ENCODE data around the gene MMP28. TPM values are rescaled to one million over a fixed set of nuclear protein-coding genes. Genes with fewer than 3 reads are reported as not detected.

The MMP28 gene
- polyA plus RNA-seq, 3 donors, result 3.3 to 32.2 (median 18.7) TPM

- 87 to 89% (median 89%) methylated on average over 7 of the region's 7 CpGs for WGBS, 3 donors
- H3K27ac ChIP-seq (ENCODE audit: low read depth, low read length), result no peak overlapping the region
Observed at GRCh38 chr17:35734396-35734795, 61.0 kb downstream of the MMP28 start.

DNA sequence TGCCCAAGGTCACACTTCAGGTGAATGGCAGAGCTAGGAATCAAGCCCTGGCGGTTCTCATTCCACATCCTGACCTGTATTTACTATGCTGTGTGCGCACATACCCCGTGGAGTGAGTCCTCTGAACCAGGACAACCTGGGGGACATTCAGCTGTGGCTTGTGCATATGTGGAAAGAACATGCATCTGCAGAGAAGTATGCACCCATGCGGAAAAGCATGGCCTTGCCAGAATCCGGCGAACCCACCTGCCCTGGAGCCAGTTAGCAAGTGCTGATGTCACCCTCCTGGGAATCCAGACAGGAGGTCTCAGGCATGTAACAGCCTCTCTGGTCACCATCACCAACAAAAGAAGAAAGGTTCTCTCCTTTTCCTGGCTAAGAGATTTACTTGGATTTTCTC, 62.1 kb downstream of the MMP28 start:
- WGBS, 3 donors, result 87 to 94% (median 89%) methylated on average over 6 of the region's 6 CpGs
- H3K27ac ChIP-seq (ENCODE audit: low read depth, low read length), result no peak overlapping the region

- WGBS, 3 donors, result 70 to 87% (median 70%) methylated on average over 1 of the region's 1 CpG
Observed at GRCh38 chr17:35732806-35733136, 62.7 kb downstream of the MMP28 start.

GRCh38 chr17:35731917-35732805, 63.3 kb downstream of the MMP28 start:
- no peak overlapping the region for H3K27ac ChIP-seq (ENCODE audit: low read depth, low read length)
- 22 to 27% (median 25%) methylated on average over 31 to 46 of the region's 47 CpGs for WGBS, 3 donors

More at GRCh38 chr17:35732806-35733136, 62.7 kb downstream of the MMP28 start:
- no peak overlapping the region for H3K27ac ChIP-seq (ENCODE audit: low read depth, low read length)

GRCh38 chr17:35731239-35731916, 64.1 kb downstream of the MMP28 start, which contains the start of gene RASL10B:
Gene RASL10B, plus strand, starts transcription at chr17:35731639. Its CDS starts 3,546 bp downstream, at chr17:35735185.
- 5% methylated on average over 29 to 44 of the region's 44 CpGs for WGBS, 3 donors
- no peak within 1 kb of the TSS for H3K27ac ChIP-seq (ENCODE audit: low read depth, low read length)

GRCh38 chr17:35730400-35731005, 64.9 kb downstream of the MMP28 start:
- no peak overlapping the region for H3K27ac ChIP-seq (ENCODE audit: low read depth, low read length)
- WGBS, 3 donors, result 84 to 88% (median 87%) methylated on average over 10 of the region's 10 CpGs

- no peak overlapping the region for H3K27ac ChIP-seq (ENCODE audit: low read depth, low read length)
- 84 to 86% (median 85%) methylated on average over 4 of the region's 4 CpGs for WGBS, 3 donors
Observed at GRCh38 chr17:35729405-35729833, 66.0 kb downstream of the MMP28 start.

DNA sequence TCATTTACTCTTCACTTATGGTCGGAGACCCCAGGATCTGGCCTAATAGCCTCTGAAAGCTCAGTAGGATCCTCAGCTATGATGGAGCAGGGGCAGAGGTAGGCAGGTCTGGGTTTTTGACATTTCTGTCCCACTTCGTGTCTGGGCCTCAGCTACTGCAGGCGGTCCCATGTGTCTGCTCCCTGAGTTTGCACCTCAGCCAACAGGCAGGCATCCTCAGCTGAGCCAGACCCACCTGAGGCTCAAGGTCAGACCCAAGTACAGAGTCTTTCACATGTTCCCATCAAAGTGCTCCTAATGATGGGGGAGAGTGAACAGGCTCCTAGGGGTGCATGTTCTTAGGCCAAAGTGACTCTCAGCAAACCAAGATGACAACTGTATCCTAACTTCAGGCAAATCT, 66.9 kb downstream of the MMP28 start:
- H3K27ac ChIP-seq (ENCODE audit: low read depth, low read length), result no peak overlapping the region
- WGBS, 3 donors, result 94 to 97% (median 95%) methylated on average over 3 of the region's 3 CpGs

- H3K27ac ChIP-seq (ENCODE audit: low read depth, low read length), result no peak overlapping the region
- WGBS, 3 donors, result 83 to 89% (median 87%) methylated on average over 5 of the region's 5 CpGs
Observed at GRCh38 chr17:35727635-35728034, 67.8 kb downstream of the MMP28 start.

DNA sequence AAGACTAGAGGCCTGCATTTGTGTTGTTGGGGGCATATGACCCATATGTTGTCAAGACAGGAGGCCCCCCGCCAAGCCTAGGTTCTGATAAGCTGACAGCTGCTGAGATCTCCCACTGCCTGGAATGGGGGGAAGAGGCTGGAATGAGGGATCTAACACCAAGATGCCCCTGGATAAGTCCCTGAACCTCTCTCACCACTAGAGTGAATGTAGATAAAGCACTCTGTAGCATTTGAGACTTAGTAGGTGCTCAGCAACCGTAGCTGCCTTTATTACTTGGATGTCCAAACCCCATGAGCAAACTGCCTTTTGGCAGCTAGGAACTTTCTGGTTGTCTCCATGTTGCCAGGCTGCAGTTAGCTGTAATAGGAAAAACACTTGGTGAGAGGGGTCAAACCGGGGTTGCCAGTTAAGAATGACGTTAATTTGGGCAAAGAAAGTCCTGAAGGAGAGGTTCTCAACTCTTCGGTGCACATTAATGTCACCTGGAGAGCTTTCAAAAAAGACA, 68.4 kb downstream of the MMP28 start:
- H3K27ac ChIP-seq (ENCODE audit: low read depth, low read length), result no peak overlapping the region
- 50 to 84% (median 77%) methylated on average over 5 of the region's 5 CpGs for WGBS, 3 donors

DNA sequence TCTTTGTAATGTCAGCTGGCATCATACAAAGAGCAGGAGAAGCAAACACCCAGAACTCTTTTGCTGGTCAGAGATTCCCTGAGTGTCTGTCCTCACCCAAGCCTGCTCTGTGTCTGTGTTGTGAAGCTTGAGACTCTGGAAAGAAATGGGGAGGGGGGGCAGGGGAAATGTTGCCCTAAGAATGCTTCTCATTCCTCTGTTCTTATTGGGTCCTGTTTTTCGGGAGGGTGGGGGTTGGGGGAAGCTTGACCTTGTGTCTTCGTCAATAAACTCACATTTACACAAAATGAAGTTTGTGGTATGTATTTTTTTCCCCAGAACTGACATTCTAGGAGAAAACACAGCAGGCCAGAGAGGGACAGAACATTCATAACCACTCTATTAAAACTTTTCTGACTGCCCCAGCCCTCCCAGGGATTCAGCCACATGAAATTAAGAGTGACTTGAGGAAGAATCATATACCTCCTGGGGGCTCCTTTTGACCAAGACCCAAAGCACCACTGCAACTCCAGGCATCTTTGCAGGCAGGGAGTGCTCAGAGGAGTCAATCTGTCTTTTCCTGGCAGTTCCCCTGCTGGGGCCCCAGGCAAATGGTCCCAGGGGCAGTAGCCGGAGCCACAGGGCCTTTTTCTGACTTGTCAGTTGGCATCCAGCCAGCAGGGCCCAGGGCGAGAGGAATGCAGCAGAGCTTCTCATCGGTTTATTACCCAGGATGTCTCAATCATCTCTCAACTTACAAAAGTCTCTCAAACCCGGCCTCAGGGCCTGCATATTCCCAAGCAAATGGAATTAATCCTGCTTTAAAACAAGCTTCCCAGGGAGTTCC, 69.1 kb downstream of the MMP28 start:
- H3K27ac ChIP-seq (ENCODE audit: low read depth, low read length), result no peak overlapping the region
- 43 to 50% (median 48%) methylated on average over 6 of the region's 6 CpGs for WGBS, 3 donors

DNA sequence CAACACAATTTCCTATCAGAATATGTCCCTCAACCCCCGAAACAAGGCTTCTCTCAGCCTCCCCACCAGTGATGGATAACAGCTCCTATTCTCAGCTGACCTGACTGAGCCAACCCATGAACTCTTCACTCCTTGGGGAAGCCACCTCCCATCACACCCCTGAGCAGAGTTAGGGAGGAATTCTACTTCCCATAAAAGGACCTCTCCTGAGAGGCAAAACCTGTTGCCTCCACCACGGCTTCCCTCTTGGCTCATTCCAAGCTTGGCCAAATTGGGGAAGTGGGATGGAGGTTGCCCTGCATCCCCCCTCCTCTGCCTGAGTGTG, 69.7 kb downstream of the MMP28 start:
- H3K27ac ChIP-seq (ENCODE audit: low read depth, low read length), result no peak overlapping the region
- WGBS, 3 donors, result 68 to 85% (median 75%) methylated on average over 2 of the region's 2 CpGs

DNA sequence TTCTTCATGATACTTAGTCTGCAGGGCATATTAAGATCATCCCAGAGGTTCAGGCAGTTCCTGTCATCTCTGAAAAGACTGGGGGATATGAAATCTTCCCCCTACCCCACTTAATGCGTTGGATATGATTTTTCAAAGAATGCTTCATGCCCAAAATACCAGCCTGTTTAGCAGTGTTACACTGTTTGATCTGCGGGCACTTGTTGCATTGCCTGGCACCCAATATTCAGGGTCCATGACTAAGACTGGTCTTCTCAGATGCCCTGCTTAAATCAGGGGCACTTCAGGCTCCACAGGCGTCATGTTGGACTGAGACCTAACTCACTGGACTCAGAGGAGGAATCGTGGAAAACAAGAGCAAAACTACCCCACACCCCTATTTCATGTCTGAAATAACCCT, 70.4 kb downstream of the MMP28 start:
- 93 to 96% (median 93%) methylated on average over 4 of the region's 4 CpGs for WGBS, 3 donors
- no peak overlapping the region for H3K27ac ChIP-seq (ENCODE audit: low read depth, low read length)

- H3K27ac ChIP-seq (ENCODE audit: low read depth, low read length), result no peak overlapping the region
- WGBS, 3 donors, result 97 to 100% (median 97%) methylated on average over 2 of the region's 2 CpGs
Observed at GRCh38 chr17:35723735-35724134, 71.7 kb downstream of the MMP28 start.

DNA sequence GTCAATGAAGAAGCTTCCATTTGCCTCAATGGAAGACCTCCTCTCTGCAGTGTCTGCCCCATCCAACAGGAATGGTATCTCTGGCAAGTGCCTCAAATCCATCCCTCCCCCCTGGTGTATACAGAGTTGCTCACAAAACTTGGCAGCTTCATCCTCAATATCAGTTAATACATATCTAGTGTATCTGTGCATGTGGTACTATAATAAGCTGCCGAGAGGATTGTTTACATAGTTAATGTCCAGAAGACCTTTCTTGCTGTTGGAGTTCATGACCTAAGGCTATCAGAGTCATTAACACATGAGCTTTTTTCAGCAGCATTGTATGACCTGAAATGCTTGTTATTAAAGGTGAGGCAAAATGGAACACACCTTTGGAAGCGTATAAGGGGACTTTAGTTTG, 78.0 kb downstream of the MMP28 start:
- H3K27ac ChIP-seq (ENCODE audit: low read depth, low read length), result no peak overlapping the region

DNA sequence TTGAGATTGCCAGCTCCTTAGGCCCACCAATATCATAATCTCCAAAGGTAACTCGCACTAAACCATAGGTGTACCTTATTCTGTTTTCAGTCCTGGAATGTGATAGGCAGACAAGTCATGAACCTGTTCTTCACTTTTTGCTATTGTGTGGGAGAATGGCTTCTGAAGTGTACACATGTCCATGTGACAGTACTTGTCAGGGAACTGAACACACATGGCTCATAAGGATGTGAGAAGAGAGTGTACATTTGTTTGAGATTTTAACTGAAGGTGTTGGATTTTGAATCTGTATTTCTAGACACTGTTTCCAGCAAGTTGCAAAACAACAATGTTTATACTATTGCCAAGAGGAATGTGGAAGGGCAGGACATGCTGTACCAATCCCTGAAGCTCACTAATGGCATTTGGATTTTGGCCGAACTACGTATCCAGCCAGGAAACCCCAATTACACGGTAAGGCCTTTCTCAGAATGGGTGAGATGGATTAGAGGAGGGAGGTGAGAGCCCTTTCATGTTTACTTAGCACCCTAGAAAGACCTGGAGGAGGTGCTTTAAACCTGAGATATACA, 78.5 kb downstream of the MMP28 start:
- no peak overlapping the region for H3K27ac ChIP-seq (ENCODE audit: low read depth, low read length)
- WGBS, 3 donors, result 71 to 75% (median 74%) methylated on average over 4 of the region's 4 CpGs

More for the DNA sequence above, 78.0 kb downstream of the MMP28 start:
- 50 to 78% (median 59%) methylated on average over 2 of the region's 2 CpGs for whole genome bisulfite sequencing, 3 donors

DNA sequence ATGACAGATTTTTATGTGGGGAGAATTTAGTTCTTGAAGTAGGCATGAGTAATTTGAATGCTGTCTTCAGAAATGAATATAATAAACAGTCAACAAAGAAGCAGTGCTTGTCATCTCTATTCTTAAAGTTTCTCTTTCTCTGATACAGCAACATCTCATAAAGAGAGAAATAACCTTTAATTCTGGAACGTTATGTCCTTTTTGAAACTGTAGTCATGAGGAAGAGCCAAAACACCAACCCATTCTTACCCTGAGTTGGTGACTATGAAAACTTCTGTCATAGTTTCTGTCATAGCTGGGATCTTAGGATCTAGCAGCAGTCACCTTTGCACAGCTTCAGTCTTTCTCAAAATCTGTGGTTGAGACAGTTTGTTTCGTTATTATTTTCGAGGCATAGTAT, 79.3 kb downstream of the MMP28 start:
- WGBS, 3 donors, result 71 to 81% (median 81%) methylated on average over 3 of the region's 3 CpGs
- no peak overlapping the region for H3K27ac ChIP-seq (ENCODE audit: low read depth, low read length)
